NCI-H1092 treated with DMSO at 0.1 percent for 48 hours (cell line): ENCODE results near the gene TMSB10.
"Not testable (repeated sequence)": the region's sequence is repeated elsewhere in the genome, so short reads cannot be mapped to it uniquely, and the experiment has no call there.

ENCODE experiments used
- DNase-seq: peaks from one replicate; lab custom pipeline; 2025; lab: John Stamatoyannopoulos, UW

Gene TMSB10

GRCh38 chr2:84905181-84906107 is at the start of gene TMSB10:
Gene TMSB10 (plus strand): TSS chr2:84905656.
- DNase-seq = peak; percentile 47

- no peak for DNase-seq
Observed at GRCh38 chr2:84855731-84856130, 49.7 kb upstream of the TMSB10 start.

GRCh38 chr2:84856787-84857186 is 48.7 kb upstream of the TMSB10 start:
- DNase-seq = no peak

GRCh38 chr2:84857566-84857965 is 47.9 kb upstream of the TMSB10 start:
- DNase-seq = no peak

GRCh38 chr2:84858123-84858522 is 47.3 kb upstream of the TMSB10 start:
- no peak for DNase-seq

- DNase-seq = no peak
Observed at GRCh38 chr2:84858937-84859336, 46.5 kb upstream of the TMSB10 start.

- DNase-seq = no peak
Observed at GRCh38 chr2:84861539-84861938, 43.9 kb upstream of the TMSB10 start.

- DNase-seq = no peak
Observed at GRCh38 chr2:84862006-84862405, 43.5 kb upstream of the TMSB10 start.

GRCh38 chr2:84865181-84865783 is 40.2 kb upstream of the TMSB10 start:
- DNase-seq = no peak

- DNase-seq = no peak
Observed at GRCh38 chr2:84866122-84866521, 39.3 kb upstream of the TMSB10 start.

GRCh38 chr2:84868327-84868726 is 37.1 kb upstream of the TMSB10 start:
- DNase-seq = not testable (repeated sequence)

GRCh38 chr2:84870306-84870705 is 35.1 kb upstream of the TMSB10 start:
- no peak for DNase-seq

- not testable (repeated sequence) for DNase-seq
Observed at GRCh38 chr2:84872691-84873090, 32.8 kb upstream of the TMSB10 start.

- DNase-seq = no peak
Observed at GRCh38 chr2:84873350-84873749, 32.1 kb upstream of the TMSB10 start.

- no peak for DNase-seq
Observed at GRCh38 chr2:84874381-84875212, 30.9 kb upstream of the TMSB10 start.

- DNase-seq = no peak
Observed at GRCh38 chr2:84875213-84875560, 30.3 kb upstream of the TMSB10 start.

GRCh38 chr2:84875619-84876018 is 29.8 kb upstream of the TMSB10 start:
- not testable (repeated sequence) for DNase-seq

- no peak for DNase-seq
Observed at GRCh38 chr2:84876369-84876768, 29.1 kb upstream of the TMSB10 start.

GRCh38 chr2:84878459-84878858 is 27.0 kb upstream of the TMSB10 start:
- DNase-seq = no peak

- DNase-seq = no peak
Observed at GRCh38 chr2:84878896-84879583, 26.4 kb upstream of the TMSB10 start.

GRCh38 chr2:84879584-84880394 is 25.7 kb upstream of the TMSB10 start:
- DNase-seq = no peak
